Body of pancreas (tissue), 4 donors: Measurements from ENCODE around the gene ORC4. TPM values are rescaled to one million over a fixed set of nuclear protein-coding genes. Genes with fewer than 3 reads are reported as not detected.
"Not testable (repeated sequence)": the region's sequence is repeated elsewhere in the genome, so short reads cannot be mapped to it uniquely, and the experiment has no call there.

Experiments
- ATAC-seq: fragments of 150-250 bp; one replicate; pipeline ENCODE4 v1.9.1; 2016
- DNase-seq, 4 donors: peaks; one replicate each; pipeline ENCODE4 v3.0.0-alpha.2; 2019
- H3K27ac ChIP-seq, 4 donors: fragments of 200-600 bp; sonication (generic); 1 replicate in 3 of 4; 2 replicates in 1 of 4; pipeline versions ENCODE4 v1.5.1 to v1.6.1; 2016 to 2019; ENCODE audit warnings: mild to moderate bottlenecking in 1 of 4, mixed read lengths in 1 of 4, moderate library complexity in 1 of 4
- H3K27me3 ChIP-seq, 2 donors: fragments of 200-600 bp; sonication (generic); one replicate each; pipeline ENCODE4 v1.6.0; 2016; ENCODE audit warnings: mild to moderate bottlenecking in 1 of 2
- H3K36me3 ChIP-seq, 2 donors: fragments of 200-600 bp; sonication (generic); replicated peaks in 1 of 2; 2 replicates each; pipeline ENCODE4 v1.5.1; 2016; ENCODE audit warnings: low read depth in 2 of 2; ENCODE audit not compliant: insufficient read depth in 1 of 2
- H3K4me1 ChIP-seq: fragments of 200-600 bp; sonication (generic); one replicate; pipeline ENCODE4 v1.6.0; 2016
- H3K4me3 ChIP-seq, 2 donors: fragments of 200-600 bp; sonication (generic); 1 replicate in 1 of 2; 2 replicates in 1 of 2; pipeline ENCODE4 v1.5.1; 2016 to 2019
- H3K9me3 ChIP-seq, 3 donors: fragments of 200-600 bp; sonication (generic); 1 replicate in 2 of 3; 2 replicates in 1 of 3; pipeline ENCODE4 v1.5.1; 2016
- CTCF ChIP-seq, 7 experiments: fragments of 450-650 bp in 4 of 7; fragments of 200-600 bp in 3 of 7; sonication (generic) in 3 of 7; IDR thresholded peaks; one replicate each; pipeline ENCODE4 v1.5.1; 2016 to 2019; ENCODE audit warnings: antibody characterized with exemption in 7 of 7
- POLR2A ChIP-seq, 3 donors: fragments of 450-650 bp; IDR thresholded peaks; one replicate each; pipeline ENCODE4 v1.6.1; 2016; ENCODE audit warnings: antibody characterized with exemption in 3 of 3, mild to moderate bottlenecking in 2 of 3
- WGBS, 2 donors: methylation state at CpG; one replicate each; pipeline ENCODE4 v1.1.5; 2017; 5-methylcytosine and 5-hydroxymethylcytosine counted together
- intact Hi-C: fragments of 100-400 bp; cut with DNase I; formaldehyde crosslinking; loops from one replicate; pipeline ENCODE4 v1.15.1; 2023
- total RNA-seq, 2 donors: library from RNA; depleted of rRNA; stranded (reverse); fragments of >200 nt; gene quantifications; one replicate each; pipeline ENCODE4 v1.1.0, GENCODE V29; 2016

ORC4 gene
- total RNA-seq, 2 donors from 2014 or later, result 10.9 to 20.0 TPM

GRCh38 chr2:148013876-148014275, 6.7 kb downstream of the ORC4 start:
- DNase-seq (no peak), ATAC-seq (no peak)
- Histone ChIP-seq H3K4me1 (peaks cover 5% of the 10 kb centered on the region), H3K36me3 (no peaks in the 10 kb centered on the region), H3K4me3 (no peak overlapping the region), H3K27ac (no peak overlapping the region), H3K9me3 (no peaks in the 10 kb centered on the region), H3K27me3 (no peaks in the 10 kb centered on the region)
- intact Hi-C loops, result no loop called here
- TF ChIP-seq CTCF (IDR thresholded peaks at IDR 0.05), result no peak
- no peak for TF ChIP-seq POLR2A (IDR thresholded peaks at IDR 0.05)
- WGBS, 2 donors, result 95 to 98% methylated on average over 2 of the region's 2 CpGs

GRCh38 chr2:148008411-148008810, 12.1 kb downstream of the ORC4 start:
- H3K9me3 ChIP-seq, intact Hi-C loops, ATAC-seq, H3K4me3 ChIP-seq, H3K27ac ChIP-seq, DNase-seq, H3K36me3 ChIP-seq, H3K27me3 ChIP-seq, H3K4me1 ChIP-seq: not testable (repeated sequence)
- 95 to 96% methylated on average over 7 of the region's 7 CpGs for WGBS, 2 donors

- Histone ChIP-seq H3K4me1 (no peaks in the 10 kb centered on the region), H3K36me3 (no peaks in the 10 kb centered on the region), H3K27me3 (no peaks in the 10 kb centered on the region), H3K9me3 (no peaks in the 10 kb centered on the region), H3K27ac (no peak overlapping the region), H3K4me3 (no peak overlapping the region)
- WGBS, 2 donors, result 96 to 99% methylated on average over 5 of the region's 5 CpGs
- no peak for DNase-seq
- TF ChIP-seq POLR2A (IDR thresholded peaks at IDR 0.05), result no peak
- intact Hi-C loops, result no loop called here
- no peak for ATAC-seq
Observed at GRCh38 chr2:148007219-148007900, 13.2 kb downstream of the ORC4 start.

GRCh38 chr2:148006249-148007007, 14.1 kb downstream of the ORC4 start:
- TF ChIP-seq CTCF (IDR thresholded peaks at IDR 0.05) (no peak), POLR2A (IDR thresholded peaks at IDR 0.05) (no peak)
- no peaks in the 10 kb centered on the region for H3K27me3 ChIP-seq
- H3K4me3 ChIP-seq, result no peak overlapping the region
- no peaks in the 10 kb centered on the region for H3K4me1 ChIP-seq
- 65 to 73% methylated on average over 6 of the region's 6 CpGs for WGBS, 2 donors
- intact Hi-C loops, result no loop called here
- ATAC-seq, result no peak
- H3K36me3 ChIP-seq, result no peaks in the 10 kb centered on the region
- DNase-seq, result no peak
- no peaks in the 10 kb centered on the region for H3K9me3 ChIP-seq
- no peak overlapping the region for H3K27ac ChIP-seq

GRCh38 chr2:148002420-148002819, 18.1 kb downstream of the ORC4 start:
- DNase-seq, ATAC-seq, intact Hi-C loops, H3K27ac ChIP-seq, H3K9me3 ChIP-seq, H3K4me3 ChIP-seq, H3K4me1 ChIP-seq, H3K27me3 ChIP-seq, H3K36me3 ChIP-seq: not testable (repeated sequence)

GRCh38 chr2:148000095-148000494, 20.4 kb downstream of the ORC4 start:
- intact Hi-C loops, result no loop called here
- no peak overlapping the region for H3K4me3 ChIP-seq

More at GRCh38 chr2:148000095-148000494, 20.4 kb downstream of the ORC4 start:
- ATAC-seq (no peak), DNase-seq (no peak)
- Histone ChIP-seq H3K27me3 (no peaks in the 10 kb centered on the region), H3K36me3 (no peaks in the 10 kb centered on the region), H3K27ac (no peak overlapping the region), H3K4me1 (no peaks in the 10 kb centered on the region), H3K9me3 (no peaks in the 10 kb centered on the region)
- WGBS, 2 donors, result 87 to 96% methylated on average over 1 of the region's 1 CpG
- no peak for TF ChIP-seq POLR2A (IDR thresholded peaks at IDR 0.05)
- no peak for TF ChIP-seq CTCF (IDR thresholded peaks at IDR 0.05)
